ENCODE data around the gene SUSD2.
"Not testable (repeated sequence)": the region's sequence is repeated elsewhere in the genome, so short reads cannot be mapped to it uniquely, and the experiment has no call there.

DNA sequence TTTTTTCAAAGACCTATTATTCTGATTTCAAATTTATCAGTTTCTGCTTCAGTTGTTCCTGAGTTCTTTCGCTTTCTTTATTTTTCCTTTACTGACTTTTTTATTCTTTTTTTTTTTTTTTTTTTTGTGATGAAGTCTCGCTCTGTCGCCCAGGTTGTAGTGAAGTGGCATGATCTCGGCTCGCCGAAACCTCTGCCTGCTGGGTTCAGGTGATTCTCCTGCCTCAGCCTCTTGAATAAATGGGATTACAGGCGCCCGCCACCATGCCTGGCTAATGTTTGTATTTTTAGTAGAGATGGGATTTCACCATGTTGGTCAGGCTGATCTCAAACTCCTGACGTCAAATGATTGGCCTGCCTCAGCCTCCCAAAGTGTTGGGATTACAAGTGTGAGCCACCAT, 31.8 kb downstream of the SUSD2 start:
- TF ChIP-seq, protein P1, sequence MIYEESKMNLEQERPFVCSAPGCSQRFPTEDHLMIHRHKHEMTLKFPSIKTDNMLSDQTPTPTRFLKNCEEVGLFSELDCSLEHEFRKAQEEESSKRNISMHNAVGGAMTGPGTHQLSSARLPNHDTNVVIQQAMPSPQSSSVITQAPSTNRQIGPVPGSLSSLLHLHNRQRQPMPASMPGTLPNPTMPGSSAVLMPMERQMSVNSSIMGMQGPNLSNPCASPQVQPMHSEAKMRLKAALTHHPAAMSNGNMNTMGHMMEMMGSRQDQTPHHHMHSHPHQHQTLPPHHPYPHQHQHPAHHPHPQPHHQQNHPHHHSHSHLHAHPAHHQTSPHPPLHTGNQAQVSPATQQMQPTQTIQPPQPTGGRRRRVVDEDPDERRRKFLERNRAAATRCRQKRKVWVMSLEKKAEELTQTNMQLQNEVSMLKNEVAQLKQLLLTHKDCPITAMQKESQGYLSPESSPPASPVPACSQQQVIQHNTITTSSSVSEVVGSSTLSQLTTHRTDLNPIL (CRISPR knock-in tag; IDR thresholded peaks at IDR 0.05; ENCODE audit: low read depth): not testable (repeated sequence)
- not testable (repeated sequence) for TF ChIP-seq ISL1 (CRISPR knock-in tag; IDR thresholded peaks at IDR 0.05); PATZ1 (CRISPR knock-in tag; IDR thresholded peaks at IDR 0.05; ENCODE audit: borderline replicate concordance); ZNF565 (CRISPR knock-in tag; conservative IDR thresholded peaks at IDR 0.05; ENCODE audit: low read depth); TCF4 (CRISPR knock-in tag; IDR thresholded peaks at IDR 0.05; ENCODE audit: borderline replicate concordance); ZFP30 (CRISPR knock-in tag; IDR thresholded peaks at IDR 0.05); SNAI2 (CRISPR knock-in tag; IDR thresholded peaks at IDR 0.05); ARNTL (CRISPR knock-in tag; IDR thresholded peaks at IDR 0.05; ENCODE audit: borderline replicate concordance, low read depth); ESRRG (CRISPR knock-in tag; IDR thresholded peaks at IDR 0.05); RARB (CRISPR knock-in tag; IDR thresholded peaks at IDR 0.05); CSRNP3 (CRISPR knock-in tag; IDR thresholded peaks at IDR 0.05); ZNF70 (CRISPR knock-in tag; IDR thresholded peaks at IDR 0.05)
- TF ChIP-seq, protein P2, sequence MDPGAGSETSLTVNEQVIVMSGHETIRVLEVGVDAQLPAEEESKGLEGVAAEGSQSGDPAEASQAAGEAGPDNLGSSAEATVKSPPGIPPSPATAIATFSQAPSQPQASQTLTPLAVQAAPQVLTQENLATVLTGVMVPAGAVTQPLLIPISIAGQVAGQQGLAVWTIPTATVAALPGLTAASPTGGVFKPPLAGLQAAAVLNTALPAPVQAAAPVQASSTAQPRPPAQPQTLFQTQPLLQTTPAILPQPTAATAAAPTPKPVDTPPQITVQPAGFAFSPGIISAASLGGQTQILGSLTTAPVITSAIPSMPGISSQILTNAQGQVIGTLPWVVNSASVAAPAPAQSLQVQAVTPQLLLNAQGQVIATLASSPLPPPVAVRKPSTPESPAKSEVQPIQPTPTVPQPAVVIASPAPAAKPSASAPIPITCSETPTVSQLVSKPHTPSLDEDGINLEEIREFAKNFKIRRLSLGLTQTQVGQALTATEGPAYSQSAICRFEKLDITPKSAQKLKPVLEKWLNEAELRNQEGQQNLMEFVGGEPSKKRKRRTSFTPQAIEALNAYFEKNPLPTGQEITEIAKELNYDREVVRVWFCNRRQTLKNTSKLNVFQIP (CRISPR knock-in tag; IDR thresholded peaks at IDR 0.05; ENCODE audit: borderline replicate concordance, low read depth): not testable (repeated sequence)

Data from SK-N-SH treated with all-trans-retinoic acid at 6 μM for 48 hours (cell line).